Dedifferentiated amniotic fluid mesenchymal stem cell (primary cell): ENCODE data around the gene PTPA.
"Not testable (repeated sequence)": the region's sequence is repeated elsewhere in the genome, so short reads cannot be mapped to it uniquely, and the experiment has no call there.

Experiments used
- DNase-seq: peaks from one replicate; pipeline ENCODE4 v3.0.0-alpha.2; 2016; ENCODE audit errors: extremely low spot score

Gene PTPA

GRCh38 chr9:129108805-129109536 is 2.2 kb upstream of the PTPA start:
- DNase-seq = no peak

- no peak for DNase-seq
These were observed 1.7 kb upstream of the PTPA start for GRCh38 chr9:129109537-129109903.

- DNase-seq = peak; percentile 21
These were observed 1.1 kb upstream of the PTPA start for GRCh38 chr9:129109952-129110739.

- DNase-seq = peak; percentile 15
These were observed 425 bp downstream of the PTPA start for GRCh38 chr9:129111528-129112151.

- not testable (repeated sequence) for DNase-seq
These were observed 1.3 kb downstream of the PTPA start for GRCh38 chr9:129112526-129112925.

GRCh38 chr9:129113645-129114304 is 2.6 kb downstream of the PTPA start:
- no peak for DNase-seq

- DNase-seq = no peak
These were observed 7.6 kb downstream of the PTPA start for GRCh38 chr9:129118799-129119198.

- no peak for DNase-seq
These were observed 10.3 kb downstream of the PTPA start for GRCh38 chr9:129121483-129121882.

GRCh38 chr9:129122133-129122532 is 10.9 kb downstream of the PTPA start:
- no peak for DNase-seq

- not testable (repeated sequence) for DNase-seq
These were observed 11.8 kb downstream of the PTPA start for GRCh38 chr9:129122976-129123375.

GRCh38 chr9:129124506-129125069 is 13.4 kb downstream of the PTPA start:
- DNase-seq = no peak

- no peak for DNase-seq
These were observed 14.3 kb downstream of the PTPA start for GRCh38 chr9:129125478-129125877.

GRCh38 chr9:129126749-129127618 is 15.8 kb downstream of the PTPA start:
- DNase-seq = no peak

GRCh38 chr9:129128689-129129088 is 17.5 kb downstream of the PTPA start:
- no peak for DNase-seq

GRCh38 chr9:129130271-129130670 is 19.1 kb downstream of the PTPA start:
- DNase-seq = not testable (repeated sequence)

GRCh38 chr9:129130791-129131190 is 19.6 kb downstream of the PTPA start:
- no peak for DNase-seq

GRCh38 chr9:129131300-129132145 is 20.3 kb downstream of the PTPA start:
- peak; percentile 56 for DNase-seq

GRCh38 chr9:129133082-129133481 is 21.9 kb downstream of the PTPA start:
- DNase-seq = no peak

- no peak for DNase-seq
These were observed 24.3 kb downstream of the PTPA start for GRCh38 chr9:129135476-129135875.

GRCh38 chr9:129136446-129137035 is 25.3 kb downstream of the PTPA start:
- DNase-seq = no peak
